ENCODE data around the gene ZNF205. TPM values are rescaled to one million over a fixed set of nuclear protein-coding genes. Genes with fewer than 3 reads are reported as not detected.
A peak's percentile ranks its signal among the peaks of the same experiment; 100 is the strongest.

ZNF205 gene
- total RNA-seq, 1 donor from 2014 or later = 31.6 TPM

DNA sequence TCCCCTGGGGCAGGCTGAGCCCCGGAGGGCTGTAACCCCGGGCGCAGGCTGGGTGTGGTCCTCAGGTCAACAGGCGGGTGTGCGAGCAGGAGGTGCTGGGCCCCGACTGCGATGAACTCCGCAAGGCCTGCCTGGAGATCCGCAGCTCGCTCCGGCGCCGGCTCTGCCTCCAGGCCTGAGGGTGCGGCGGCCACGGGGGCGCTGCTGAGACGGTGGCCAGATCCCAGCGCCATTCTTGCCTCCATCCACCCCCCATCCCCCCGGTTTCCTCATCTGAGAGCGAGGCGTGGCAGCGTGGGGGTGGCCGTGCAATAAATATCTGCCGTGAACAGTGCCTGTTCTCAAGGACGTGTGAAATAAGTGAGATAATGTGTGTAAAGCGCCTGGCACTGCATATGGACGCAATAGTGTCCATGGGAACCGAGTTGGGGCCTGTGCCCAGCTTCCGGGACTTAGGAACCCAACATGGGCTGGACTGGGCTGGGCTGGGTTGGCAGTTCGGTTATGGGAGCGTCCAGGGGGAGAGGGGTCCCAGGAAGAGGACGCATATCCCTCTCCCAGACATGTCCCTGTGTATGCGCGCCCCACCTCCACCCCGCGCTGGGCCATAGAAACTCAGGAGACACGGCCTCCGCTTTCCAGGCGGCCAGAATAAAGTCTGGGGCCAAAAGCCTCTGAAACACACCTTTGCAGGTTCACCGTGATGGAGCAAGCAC, 37.4 kb downstream of the ZNF205 start:
- H3K27ac Mint-ChIP-seq (ENCODE audit: unreplicated experiment) = peak overlapping the region; percentile 79
- H3K36me3 Mint-ChIP-seq (ENCODE audit: unreplicated experiment) = no peaks in the 10 kb centered on the region
- H3K9me3 Mint-ChIP-seq (ENCODE audit: unreplicated experiment) = peaks cover 24% of the 10 kb centered on the region
- peak overlapping the region; percentile 88 for H3K4me3 Mint-ChIP-seq (ENCODE audit: unreplicated experiment)
- H3K27me3 Mint-ChIP-seq (ENCODE audit: unreplicated experiment) = peaks cover 29% of the 10 kb centered on the region
- TF ChIP-seq CTCF (IDR thresholded peaks at IDR 0.05; ENCODE audit: partially characterized antibody, unreplicated experiment) = peak; percentile 28
- peaks cover 7% of the 10 kb centered on the region for H3K4me1 Mint-ChIP-seq (ENCODE audit: low read depth, unreplicated experiment)
- peak; percentile 84 for DNase-seq

DNA sequence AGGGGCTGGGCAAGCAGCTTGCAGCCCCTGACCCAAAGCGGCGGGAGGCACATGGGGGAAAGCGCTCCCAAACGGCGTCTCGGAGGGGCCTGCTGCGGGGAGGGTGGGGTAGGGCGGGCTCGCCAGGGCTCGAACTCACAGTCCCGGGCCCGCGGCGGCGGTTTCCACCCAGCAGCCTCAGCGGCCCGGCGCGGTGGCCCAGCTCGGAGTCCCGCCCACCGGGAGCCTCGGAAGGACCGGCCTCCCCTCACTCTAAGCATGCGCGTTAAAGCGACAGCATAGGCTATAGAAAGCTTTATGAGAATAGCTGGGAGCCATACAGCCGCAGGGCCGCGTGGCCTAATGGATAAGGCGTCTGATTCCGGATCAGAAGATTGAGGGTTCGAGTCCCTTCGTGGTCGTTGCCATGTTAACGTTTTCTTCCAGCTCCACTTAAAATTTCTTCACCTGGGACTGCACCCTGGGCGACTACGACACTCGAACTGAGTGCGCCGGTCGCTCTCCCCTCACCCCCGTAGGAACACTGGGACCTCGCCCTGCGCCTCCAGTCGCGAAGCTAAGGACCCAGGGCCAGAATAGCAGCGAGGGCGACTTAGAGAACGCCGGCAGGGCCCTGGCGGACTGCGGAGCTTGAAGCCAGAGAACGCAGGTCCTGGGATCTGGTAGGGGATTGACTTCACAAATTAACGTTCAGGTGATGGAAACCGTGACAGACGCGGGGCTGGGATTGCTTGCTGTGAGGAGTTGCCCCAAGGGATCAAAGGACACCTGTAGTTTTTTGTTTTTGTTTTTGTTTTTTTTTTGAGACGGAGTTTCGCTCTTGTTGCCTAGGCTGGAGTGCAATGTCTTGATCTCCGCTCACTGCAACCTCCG, 38.2 kb downstream of the ZNF205 start:
- Mint-ChIP-seq H3K36me3 (ENCODE audit: unreplicated experiment) (no peaks in the 10 kb centered on the region), H3K27ac (ENCODE audit: unreplicated experiment) (peak overlapping the region; percentile 79)

DNA sequence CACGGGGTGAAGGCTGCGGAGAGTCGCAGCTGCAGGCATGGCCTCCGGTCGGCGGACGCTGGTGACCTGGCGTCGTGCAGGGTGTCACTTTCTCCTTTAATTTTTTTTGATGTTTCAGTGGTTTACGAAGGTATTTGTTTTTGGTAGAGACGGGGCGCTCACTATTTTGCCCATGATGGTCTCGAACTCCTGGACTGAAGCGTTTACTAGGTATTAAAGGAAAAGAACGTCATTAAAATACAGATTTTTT, 39.6 kb downstream of the ZNF205 start:
- no peaks in the 10 kb centered on the region for H3K36me3 Mint-ChIP-seq (ENCODE audit: unreplicated experiment)
- H3K4me3 Mint-ChIP-seq (ENCODE audit: unreplicated experiment) = peak overlapping the region; percentile 90
- H3K27ac Mint-ChIP-seq (ENCODE audit: unreplicated experiment) = peak overlapping the region; percentile 90
- no peak for DNase-seq
- H3K27me3 Mint-ChIP-seq (ENCODE audit: unreplicated experiment) = peaks cover 33% of the 10 kb centered on the region
- H3K9me3 Mint-ChIP-seq (ENCODE audit: unreplicated experiment) = peaks cover 25% of the 10 kb centered on the region
- peaks cover 5% of the 10 kb centered on the region for H3K4me1 Mint-ChIP-seq (ENCODE audit: low read depth, unreplicated experiment)
- no peak for TF ChIP-seq CTCF (IDR thresholded peaks at IDR 0.05; ENCODE audit: partially characterized antibody, unreplicated experiment)

More for the DNA sequence above, 38.2 kb downstream of the ZNF205 start:
- Mint-ChIP-seq H3K4me3 (ENCODE audit: unreplicated experiment) (peak overlapping the region; percentile 88), H3K4me1 (ENCODE audit: low read depth, unreplicated experiment) (peaks cover 5% of the 10 kb centered on the region), H3K27me3 (ENCODE audit: unreplicated experiment) (peaks cover 27% of the 10 kb centered on the region), H3K9me3 (ENCODE audit: unreplicated experiment) (peaks cover 23% of the 10 kb centered on the region)
- DNase-seq = peak; percentile 98
- TF ChIP-seq CTCF (IDR thresholded peaks at IDR 0.05; ENCODE audit: partially characterized antibody, unreplicated experiment) = no peak

- H3K4me3 Mint-ChIP-seq (ENCODE audit: unreplicated experiment) = peak overlapping the region; percentile 90
- peaks cover 5% of the 10 kb centered on the region for H3K4me1 Mint-ChIP-seq (ENCODE audit: low read depth, unreplicated experiment)
- H3K27ac Mint-ChIP-seq (ENCODE audit: unreplicated experiment) = peak overlapping the region; percentile 90
- peak; percentile 93 for DNase-seq
- H3K27me3 Mint-ChIP-seq (ENCODE audit: unreplicated experiment) = peaks cover 38% of the 10 kb centered on the region
- no peaks in the 10 kb centered on the region for H3K36me3 Mint-ChIP-seq (ENCODE audit: unreplicated experiment)
- no peak for TF ChIP-seq CTCF (IDR thresholded peaks at IDR 0.05; ENCODE audit: partially characterized antibody, unreplicated experiment)
- peaks cover 29% of the 10 kb centered on the region for H3K9me3 Mint-ChIP-seq (ENCODE audit: unreplicated experiment)
Observed at GRCh38 chr16:3152277-3152990, 40.0 kb downstream of the ZNF205 start.

Measured in glutamatergic neuron (in vitro differentiated cells).